HG02884 (cell line): ENCODE results near the gene KRTAP20-4.

Source experiments
- ATAC-seq: cut with Tn5 transposase; IDR thresholded peaks from one replicate; pipeline ENCODE4 v1.9.1; 2021; ENCODE audit warnings: mild to moderate bottlenecking, moderate library complexity; ENCODE audit not compliant: unreplicated experiment

Gene KRTAP20-4

DNA sequence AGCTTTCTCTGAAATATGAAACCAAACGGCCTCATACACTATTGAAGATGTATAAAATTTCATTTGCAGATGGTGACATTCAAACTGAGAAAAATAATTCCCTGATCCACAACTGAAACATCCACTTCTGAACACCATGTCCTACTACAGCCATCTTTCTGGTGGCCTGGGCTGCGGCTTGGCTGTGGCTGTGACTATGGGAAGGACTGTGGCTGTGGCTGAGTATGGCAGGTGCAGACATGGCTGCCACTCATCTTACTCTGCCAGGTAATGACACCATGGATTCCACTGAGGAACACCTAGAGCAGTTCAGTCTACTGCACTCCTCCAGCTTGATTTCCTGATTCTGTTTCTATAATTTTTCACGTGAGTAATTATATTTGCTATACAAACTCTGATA lies at the start of gene KRTAP20-4:
KRTAP20-4 (plus strand) TSS at position 106 of the 400 bp plus-strand sequence.
- no peak for ATAC-seq

DNA sequence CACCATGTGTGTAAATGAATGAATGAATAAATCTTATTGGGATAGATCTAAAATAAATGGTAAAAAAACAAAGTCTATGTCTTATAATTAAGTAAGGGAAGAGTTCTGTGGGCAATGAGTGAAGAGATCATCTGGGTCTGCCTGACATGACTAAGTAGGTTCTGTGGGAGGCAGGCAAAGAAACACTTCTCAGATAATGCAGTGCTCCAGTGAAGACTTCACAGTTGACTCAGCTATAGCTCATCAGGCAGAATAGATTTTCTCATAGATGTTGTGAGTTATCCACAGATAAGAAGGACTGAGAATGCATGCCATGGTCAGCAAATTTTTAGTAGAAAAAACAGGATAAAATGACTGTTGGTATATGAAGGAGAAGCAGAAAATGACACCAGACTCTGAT lies 42.7 kb upstream of the KRTAP20-4 start:
- ATAC-seq, result no peak

DNA sequence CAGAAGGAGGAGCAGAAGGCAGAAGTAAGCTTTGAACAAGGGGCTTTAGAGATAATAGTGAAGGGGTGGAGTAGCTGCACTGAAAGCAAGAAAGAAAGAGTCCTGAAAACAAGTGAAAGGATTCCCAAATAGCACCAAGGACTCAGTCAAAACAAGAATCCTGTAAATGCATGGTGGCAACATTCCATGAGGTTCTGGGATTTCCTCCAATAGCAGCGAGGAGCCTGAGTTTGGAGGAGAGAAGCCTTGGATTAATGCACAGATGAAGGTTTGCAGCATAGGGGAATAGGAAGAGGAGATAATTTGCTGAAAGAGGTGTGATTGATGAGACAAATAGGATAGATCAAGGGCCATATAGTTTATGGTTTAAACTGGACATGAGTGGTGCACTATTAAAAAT lies 41.1 kb upstream of the KRTAP20-4 start:
- no peak for ATAC-seq

DNA sequence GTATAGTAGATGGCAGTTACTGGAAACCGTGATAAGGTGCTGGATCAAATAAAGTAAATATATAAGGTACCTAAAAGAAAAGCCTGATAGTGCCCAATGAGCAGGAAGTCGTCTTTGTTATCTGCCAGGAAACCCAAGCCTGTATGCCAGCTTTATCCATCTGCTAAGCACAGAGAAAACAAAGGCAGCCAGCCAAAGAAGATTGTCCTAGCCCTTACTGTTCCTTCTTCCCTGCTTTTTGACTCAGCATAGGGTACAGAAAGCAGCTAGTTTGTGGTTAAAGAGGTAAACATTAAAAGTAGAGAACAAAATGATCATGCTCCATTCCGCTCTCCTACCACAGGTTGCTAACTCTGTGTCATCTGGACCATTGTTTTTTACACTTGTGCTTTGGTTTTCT lies 40.3 kb upstream of the KRTAP20-4 start:
- ATAC-seq, result no peak

DNA sequence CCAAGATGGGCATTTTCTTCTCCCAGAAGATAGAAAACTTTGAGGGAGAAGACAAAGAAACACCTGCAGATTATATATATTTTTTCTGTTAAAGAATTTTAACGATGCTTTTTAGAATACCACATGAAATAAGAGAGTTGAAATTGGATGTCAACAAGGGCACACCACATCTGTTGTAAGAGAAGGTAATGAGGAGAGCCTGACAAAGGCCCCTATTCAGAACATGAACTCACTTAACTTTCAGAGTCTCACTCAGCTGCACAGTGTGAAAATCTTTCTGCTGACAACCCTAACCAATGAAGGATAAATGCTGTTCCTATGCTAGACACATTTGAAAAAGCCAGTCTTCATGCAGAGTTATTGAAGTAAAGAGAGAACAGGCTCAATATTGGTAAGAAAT lies 37.6 kb upstream of the KRTAP20-4 start:
- no peak for ATAC-seq

DNA sequence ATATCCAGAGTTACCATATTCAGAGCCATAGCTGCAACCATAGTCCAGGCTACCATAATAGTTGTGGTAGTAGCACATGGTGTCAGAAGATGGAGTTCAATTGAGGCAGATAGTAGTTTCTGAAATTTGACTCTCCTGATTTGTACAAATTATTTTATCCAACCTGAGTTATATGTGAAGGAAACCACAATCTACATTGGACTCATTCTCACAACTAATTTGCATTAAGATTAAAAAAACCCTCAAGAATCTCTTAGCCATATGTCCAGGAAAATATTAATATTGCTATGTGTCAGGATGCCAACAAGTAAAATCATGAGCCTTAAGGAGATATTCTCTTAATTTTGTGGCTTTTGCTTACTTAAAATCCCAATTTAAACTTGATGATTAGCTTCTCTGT lies 30.1 kb upstream of the KRTAP20-4 start, which contains the start of gene KRTAP22-2:
KRTAP22-2 (minus strand) TSS at position 101 of the 400 bp plus-strand sequence.
- ATAC-seq, result no peak

DNA sequence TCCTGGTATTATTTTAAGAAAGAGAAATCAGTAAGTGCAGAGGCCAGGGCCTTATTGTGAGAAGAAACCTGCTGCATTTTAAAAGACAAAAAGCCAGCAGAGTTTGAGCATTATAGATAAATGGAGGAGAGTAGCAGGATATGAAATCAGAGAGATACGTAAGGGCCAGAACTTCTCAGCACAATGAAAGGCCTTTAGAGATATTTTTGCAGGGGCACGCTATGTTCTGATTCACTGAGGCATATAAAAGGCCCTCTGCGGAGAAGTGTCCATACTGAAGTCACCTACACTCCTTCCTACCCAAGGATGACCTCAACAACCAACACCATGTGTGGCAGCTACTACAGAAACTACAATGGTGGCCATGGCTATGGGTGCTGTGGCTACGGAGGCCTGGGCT lies 28.3 kb upstream of the KRTAP20-4 start, which contains the start of gene KRTAP6-3:
KRTAP6-3 (plus strand) TSS at position 301 of the 400 bp plus-strand sequence; CDS start at position 307, 6 bp downstream.
- ATAC-seq, result no peak

DNA sequence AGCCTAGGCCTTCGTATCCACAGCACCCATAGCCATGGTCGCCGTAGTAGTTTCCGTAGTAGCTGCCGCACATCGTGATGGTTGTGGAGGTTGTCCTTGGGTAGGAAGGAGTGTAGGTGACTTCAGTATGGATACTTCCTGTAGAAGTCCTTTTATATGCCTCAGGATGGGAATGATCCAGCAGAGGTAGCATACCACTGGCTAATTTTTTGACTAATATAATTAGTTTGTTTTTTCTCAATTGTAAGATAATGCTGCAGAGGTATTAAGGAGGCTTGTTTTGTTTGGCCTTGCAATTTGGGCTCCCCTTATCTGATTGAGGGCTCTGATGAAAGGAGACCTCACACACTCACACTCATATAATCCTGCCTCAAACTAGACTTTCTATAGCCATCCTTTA lies 21.6 kb upstream of the KRTAP20-4 start, which contains the start of gene KRTAP6-2:
KRTAP6-2 (minus strand) TSS at position 101 of the 400 bp plus-strand sequence; CDS start at position 73, 28 bp downstream.
- no peak for ATAC-seq

DNA sequence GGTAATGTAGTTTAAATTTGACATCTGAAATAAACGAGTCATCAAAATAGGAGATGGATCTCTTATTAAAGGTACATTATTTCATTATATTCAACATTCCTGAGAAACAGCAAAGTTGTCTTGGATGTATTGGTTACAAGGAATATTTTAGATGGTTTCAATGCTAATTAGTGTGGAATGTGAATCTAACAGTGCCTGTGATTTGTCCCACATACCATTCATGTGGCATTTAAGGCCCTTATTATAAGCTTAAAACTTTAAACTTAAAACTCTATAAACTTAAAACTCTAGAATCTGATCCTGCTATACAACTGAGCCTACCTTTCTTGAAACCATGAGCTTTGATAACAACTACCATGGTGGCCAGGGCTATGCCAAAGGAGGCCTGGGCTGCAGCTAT lies 19.6 kb upstream of the KRTAP20-4 start, which contains the start of gene KRTAP22-1:
KRTAP22-1 (plus strand) TSS at position 301 of the 400 bp plus-strand sequence.
- no peak for ATAC-seq

DNA sequence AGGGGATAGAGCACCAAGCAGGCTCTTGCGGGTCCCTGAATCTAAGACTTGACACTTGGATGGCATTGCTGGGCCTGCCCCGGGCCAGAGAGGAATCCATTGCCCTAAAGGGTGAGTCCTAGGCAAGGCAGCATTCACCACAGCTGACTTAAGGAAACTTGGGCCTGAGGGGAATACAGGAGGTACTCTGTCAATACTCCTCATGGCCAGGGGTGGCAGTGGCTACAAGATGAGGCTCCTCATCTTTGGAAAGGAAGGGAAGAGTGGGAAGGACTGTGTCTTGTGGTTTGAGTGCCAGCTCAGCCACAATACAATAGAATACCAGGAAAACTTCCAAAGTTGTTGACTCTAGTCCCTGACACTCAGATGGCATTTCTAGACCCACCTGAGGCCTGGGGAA lies 14.5 kb upstream of the KRTAP20-4 start:
- no peak for ATAC-seq

DNA sequence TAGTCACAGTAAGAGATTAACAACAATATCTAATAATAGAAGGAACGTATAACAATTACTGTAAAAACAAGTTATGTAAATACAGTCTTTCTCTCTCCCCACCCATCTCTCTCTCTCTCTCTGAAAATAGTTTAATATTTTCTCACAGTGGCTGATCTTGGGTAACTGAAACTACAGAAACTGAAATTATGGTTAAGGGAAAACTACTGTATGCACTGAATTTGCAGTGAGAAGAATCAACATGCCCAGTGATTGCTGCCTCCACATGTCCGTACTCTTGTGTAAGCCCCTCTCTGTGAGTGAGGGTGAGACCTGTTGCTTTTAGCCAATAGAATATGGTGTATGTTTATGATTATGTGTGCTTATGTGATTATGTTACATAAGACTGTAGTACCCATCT lies 8.3 kb upstream of the KRTAP20-4 start:
- ATAC-seq, result no peak

DNA sequence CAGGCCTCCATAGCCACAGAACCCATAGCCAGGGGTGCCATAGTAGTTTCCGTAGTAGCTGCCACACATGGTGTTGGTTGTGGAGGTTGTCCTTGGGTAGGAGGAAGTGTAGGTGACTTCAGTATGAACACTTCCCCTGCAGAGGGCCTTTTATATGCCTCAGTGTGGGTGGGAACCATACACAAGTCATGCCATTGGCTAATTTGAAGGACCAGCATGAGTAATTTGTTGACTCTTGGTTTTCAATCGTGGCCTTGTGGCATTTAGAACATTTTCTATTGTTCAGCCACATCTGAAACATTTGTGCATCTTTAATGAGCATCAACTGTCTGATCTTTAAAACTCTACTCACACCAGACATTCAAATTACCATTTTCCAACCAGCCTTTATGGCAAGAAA lies 6.6 kb upstream of the KRTAP20-4 start, which contains the start of gene KRTAP6-1:
KRTAP6-1 (minus strand) TSS at position 95 of the 400 bp plus-strand sequence; CDS start at position 69, 26 bp downstream.
- no peak for ATAC-seq

DNA sequence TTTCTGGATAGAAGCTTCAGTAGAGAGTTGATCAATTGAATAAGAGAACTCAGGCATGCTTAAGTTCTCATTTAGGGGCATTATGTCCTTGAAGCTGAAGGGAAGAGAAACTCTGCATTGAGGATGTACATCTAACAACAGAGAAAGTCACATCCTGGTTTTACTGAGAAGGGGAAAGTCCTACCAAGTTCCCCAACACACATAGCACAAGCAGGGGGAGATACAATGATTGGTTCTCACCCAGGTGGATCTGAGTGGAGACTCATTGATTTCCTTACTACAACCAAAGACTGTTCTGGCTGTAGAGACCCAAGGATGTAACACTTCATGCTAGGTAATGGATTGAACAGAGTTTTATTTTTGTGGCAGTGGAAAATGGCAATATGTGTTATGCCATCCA lies 5.2 kb upstream of the KRTAP20-4 start:
- no peak for ATAC-seq

DNA sequence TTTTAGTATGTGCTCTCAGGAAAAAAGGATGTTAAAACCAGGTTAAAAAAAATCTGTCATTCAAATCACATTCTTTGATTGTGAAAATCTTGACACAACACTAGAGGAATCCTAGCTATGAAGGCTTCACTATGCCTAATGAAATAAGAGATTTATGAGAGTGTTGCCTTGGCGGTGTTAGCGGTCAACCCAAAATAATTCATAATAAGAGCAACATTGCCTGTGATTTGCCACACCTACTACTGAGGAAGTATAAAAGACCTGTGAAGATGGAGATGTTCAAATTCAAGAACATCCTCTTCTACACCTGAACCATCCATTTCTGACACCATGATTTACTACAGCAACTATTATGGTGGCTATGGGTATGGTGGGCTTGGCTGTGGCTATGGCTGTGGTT lies 4.3 kb upstream of the KRTAP20-4 start, which contains the start of gene KRTAP20-1:
KRTAP20-1 (plus strand) TSS at position 301 of the 400 bp plus-strand sequence; CDS start at position 331, 30 bp downstream.
- no peak for ATAC-seq

DNA sequence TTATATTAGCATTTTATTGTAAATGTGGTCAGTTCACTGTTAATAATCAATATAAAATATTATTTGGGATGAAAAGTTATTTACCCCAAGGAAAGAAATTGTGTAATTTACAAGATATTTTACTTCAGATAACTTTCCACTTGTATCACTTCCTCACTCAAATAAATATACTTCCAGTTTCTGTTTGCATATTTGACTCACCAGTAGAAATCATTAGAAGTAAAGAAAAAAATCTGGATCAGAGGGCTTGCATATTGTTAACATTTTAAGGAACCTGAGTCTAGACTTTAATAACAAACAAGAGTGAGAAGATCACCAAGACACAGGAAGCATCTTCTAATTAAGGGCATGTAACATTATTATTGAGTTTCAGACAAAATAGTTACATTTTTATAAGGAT lies 347 bp upstream of the KRTAP20-4 start:
- no peak for ATAC-seq

DNA sequence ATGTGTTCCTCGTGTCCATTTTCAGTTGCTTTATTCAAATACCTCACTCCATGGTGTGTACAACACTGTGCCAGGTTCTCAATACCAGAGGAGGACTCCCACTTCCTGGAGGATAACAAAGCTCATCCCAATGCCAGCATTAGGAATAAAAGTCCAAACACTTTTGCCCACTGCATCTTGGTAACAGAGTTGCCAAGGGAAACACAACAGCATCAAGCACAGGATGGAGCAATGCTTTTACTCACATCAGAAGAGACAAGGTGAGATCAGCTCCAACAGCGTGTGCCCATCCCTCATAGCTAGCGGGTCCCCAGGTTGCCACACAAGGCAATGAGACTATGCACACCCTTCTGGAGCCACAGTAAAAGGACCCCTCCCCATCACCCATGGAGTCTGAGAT lies 2.9 kb downstream of the KRTAP20-4 start:
- ATAC-seq, result no peak

DNA sequence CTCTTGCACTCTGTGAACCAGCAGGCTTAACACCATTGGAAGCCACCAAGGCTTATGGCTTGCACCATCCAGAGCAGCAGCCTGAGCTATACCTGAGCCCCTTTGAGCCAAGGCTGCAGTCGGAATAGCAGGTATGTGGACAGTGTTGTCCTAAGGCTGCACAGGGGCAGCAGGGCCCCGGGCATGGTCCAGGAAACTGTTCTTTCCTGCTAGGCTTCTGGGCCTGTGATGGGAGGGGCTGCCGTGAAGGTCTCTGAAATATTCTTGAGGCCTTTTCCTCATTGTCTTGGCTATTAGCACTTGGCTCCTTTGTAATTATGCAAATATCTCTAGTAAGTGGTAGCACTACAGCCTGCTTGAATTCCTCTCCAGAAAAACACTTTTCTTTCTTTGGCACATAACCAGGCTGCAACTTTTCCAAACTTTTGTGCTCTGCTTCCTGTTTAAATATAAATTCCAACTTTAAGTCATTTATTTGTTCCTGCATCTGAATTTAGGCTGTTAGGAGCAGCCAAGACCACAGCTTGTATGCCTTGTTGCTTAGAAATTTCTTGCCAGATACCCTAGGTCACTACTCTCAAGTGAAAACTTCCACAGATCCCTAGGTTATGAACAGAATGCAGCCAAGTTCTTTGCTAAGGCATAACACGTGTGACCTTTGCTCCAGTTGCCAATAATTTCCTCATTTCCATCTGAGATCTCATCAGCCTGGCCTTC lies 5.2 kb downstream of the KRTAP20-4 start:
- ATAC-seq, result no peak

DNA sequence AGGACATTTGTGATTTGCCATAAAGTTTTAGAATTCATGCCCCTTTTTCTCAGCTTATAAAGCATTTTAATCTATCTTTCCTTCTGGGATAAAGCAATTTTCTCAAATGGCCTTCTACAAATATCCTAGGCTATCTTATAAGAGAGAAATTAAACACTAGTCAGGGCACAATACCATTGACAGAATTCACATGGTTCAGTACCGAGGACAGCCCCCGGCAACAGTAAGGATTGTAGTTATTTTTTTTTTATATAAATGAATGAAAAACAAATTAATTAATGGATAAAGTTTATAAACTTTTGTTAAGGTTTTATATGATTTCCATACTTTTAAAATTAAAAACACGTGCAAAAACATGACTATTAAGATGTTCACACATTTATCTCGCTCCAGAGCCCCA lies 7.7 kb downstream of the KRTAP20-4 start:
- no peak for ATAC-seq

DNA sequence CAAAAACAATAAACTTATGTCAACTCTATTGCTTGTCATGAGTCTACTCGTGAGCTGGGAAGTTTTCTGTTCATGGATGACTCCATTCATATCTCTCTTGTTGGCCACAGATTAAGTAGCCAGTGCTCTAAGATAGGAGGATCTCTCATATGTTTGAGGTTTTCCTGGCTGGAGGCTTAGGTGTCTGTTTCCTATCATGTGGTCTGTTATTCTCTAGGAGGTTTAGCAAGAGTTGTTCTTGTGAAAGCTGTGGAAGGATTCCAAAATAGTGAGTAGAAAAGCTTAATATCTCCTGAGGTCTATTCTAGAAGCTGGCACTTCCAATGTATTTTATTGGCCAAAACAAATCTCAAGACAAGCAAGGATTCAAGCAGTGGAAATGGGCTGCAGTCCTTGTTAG lies 8.8 kb downstream of the KRTAP20-4 start:
- no peak for ATAC-seq

DNA sequence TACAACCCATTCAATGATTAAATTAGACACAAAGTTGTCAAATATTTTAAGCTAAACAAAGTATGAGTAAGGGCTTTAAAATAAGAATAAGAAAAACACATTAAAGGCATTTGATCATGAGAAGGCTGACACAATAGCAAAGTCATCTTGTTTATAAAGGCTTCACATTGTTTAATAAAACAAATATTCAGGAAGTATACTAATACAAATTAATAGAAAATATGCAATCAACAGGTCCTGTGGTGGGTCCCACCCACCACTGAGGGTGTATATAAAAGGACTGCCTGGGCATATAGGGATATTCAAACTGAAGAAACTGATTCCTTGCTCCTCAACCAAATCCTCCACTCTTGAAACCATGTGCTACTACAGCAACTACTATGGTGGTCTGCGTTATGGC lies 14.5 kb downstream of the KRTAP20-4 start, which contains the start of gene KRTAP20-2:
KRTAP20-2 (plus strand) TSS at position 301 of the 400 bp plus-strand sequence; CDS start at position 359, 58 bp downstream.
- ATAC-seq, result no peak

DNA sequence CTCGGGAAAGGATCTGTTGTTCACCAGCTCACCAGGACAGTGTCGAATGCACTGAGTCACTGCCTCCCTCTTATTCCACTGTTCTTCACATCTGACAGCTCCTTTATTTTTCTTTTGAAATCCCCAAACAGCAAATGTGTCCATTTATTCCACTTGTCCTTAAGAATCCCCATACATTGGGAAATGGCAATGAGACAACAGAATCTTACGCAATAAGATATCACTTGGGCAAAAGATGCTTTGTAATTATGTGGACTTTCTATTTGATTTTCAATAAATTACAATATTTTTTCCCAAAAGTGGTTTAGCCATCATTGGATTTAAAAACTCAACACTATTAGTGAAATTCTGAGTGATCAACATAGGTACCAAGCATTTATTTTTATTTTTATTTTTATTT lies 18.3 kb downstream of the KRTAP20-4 start:
- ATAC-seq, result no peak

DNA sequence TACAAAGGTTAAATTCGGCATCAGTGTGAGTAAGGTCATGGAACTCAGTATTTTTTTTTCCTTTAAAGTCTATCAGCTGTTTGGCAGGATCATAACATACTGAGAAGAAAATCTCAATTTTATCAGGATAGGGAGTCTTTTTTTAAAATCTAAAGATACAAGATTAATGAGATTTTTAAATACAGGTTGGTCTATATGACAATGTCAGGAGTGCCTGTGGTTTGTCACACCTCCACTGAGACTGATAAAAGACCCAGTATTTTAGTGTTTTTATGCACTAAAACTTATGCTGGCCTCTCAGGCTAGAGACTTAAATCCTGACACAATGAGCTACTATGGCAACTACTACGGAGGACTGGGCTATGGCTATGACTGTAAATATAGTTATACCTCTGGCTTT lies 22.1 kb downstream of the KRTAP20-4 start, which contains the start of gene KRTAP20-3:
KRTAP20-3 (plus strand) TSS at position 301 of the 400 bp plus-strand sequence.
- no peak for ATAC-seq
